Measurements from ENCODE around the gene UBE2L6.

DNA sequence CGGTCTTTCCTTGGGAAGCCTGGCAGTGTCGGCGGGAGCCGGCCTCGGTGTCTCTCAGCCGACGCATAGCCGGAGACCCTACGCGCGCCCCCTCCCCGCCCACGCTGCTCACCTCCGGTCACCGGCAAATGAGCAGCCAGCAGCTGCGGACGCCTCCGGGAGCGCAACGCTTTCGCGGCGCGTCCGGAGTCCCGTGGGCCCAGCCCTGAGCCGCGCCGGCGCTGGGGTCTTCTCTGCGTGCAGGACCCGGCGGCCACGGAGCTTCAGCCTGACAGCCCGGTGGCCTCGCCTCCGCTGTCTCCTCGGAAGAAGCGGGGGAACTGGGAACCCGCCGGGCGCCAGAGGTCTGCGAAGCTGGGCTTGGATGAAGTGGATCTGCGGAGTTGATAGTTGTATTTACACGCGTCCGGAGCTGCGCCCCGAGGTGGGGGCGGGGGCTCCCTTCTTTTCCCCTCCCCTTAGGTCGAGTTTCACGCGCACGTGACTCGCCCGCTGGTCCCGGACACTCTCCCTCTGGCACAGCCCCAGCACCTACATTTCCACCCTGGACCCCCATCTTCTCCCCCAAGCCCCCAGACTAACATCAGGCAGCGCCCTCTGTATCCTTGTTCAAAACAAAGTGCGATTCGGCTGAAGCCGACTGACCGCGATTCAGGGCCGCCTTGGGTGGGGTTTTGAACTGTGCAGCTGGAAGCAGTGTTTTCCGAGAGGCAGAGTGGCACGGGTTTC, 52.0 kb downstream of the UBE2L6 start, which contains the start of gene SLC43A1:
- TF ChIP-seq, protein P1, sequence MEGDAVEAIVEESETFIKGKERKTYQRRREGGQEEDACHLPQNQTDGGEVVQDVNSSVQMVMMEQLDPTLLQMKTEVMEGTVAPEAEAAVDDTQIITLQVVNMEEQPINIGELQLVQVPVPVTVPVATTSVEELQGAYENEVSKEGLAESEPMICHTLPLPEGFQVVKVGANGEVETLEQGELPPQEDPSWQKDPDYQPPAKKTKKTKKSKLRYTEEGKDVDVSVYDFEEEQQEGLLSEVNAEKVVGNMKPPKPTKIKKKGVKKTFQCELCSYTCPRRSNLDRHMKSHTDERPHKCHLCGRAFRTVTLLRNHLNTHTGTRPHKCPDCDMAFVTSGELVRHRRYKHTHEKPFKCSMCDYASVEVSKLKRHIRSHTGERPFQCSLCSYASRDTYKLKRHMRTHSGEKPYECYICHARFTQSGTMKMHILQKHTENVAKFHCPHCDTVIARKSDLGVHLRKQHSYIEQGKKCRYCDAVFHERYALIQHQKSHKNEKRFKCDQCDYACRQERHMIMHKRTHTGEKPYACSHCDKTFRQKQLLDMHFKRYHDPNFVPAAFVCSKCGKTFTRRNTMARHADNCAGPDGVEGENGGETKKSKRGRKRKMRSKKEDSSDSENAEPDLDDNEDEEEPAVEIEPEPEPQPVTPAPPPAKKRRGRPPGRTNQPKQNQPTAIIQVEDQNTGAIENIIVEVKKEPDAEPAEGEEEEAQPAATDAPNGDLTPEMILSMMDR (conservative IDR thresholded peaks at IDR 0.05 in 1 of 2, IDR thresholded peaks at IDR 0.05 in 1 of 2; ENCODE audit: extremely low read depth in 1 of 2, insufficient read depth in 1 of 2, low read depth in 1 of 2, low read length in 2 of 2), result no peak
- TF ChIP-seq EZH2 (IDR thresholded peaks at IDR 0.05; ENCODE audit: borderline replicate concordance, low read length), result no peak

Data from mammary epithelial cell (primary cell).